Bronchus fibroblast of lung (primary cell): ENCODE data around the gene SNCA. TPM values are rescaled to one million over a fixed set of nuclear protein-coding genes. Genes with fewer than 3 reads are reported as not detected.

Experiments used
- total RNA-seq: library from RNA; depleted of rRNA; stranded (reverse); fragments of >200 nt; gene quantifications from 2 replicates; pipeline ENCODE4 v1.2.3, GENCODE V29; 2015

SNCA gene
- 12.6 and 18.5 TPM in 2 replicates for total RNA-seq

GRCh38 chr4:89836897-89837384, at the start of gene SNCA:
Gene SNCA, minus strand, starts transcription at chr4:89837161. Its CDS starts 1,494 bp downstream, at chr4:89835667.

Other genes starting within 250 kb of the SNCA start
- not detected in 2 replicates for gene MMRN1, start 57.7 kb upstream of the SNCA start, total RNA-seq